Measurements from ENCODE around the gene DLK2.
"Not testable (repeated sequence)": the region's sequence is repeated elsewhere in the genome, so short reads cannot be mapped to it uniquely, and the experiment has no call there.

DLK2 gene, protein sequence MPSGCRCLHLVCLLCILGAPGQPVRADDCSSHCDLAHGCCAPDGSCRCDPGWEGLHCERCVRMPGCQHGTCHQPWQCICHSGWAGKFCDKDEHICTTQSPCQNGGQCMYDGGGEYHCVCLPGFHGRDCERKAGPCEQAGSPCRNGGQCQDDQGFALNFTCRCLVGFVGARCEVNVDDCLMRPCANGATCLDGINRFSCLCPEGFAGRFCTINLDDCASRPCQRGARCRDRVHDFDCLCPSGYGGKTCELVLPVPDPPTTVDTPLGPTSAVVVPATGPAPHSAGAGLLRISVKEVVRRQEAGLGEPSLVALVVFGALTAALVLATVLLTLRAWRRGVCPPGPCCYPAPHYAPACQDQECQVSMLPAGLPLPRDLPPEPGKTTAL

DNA sequence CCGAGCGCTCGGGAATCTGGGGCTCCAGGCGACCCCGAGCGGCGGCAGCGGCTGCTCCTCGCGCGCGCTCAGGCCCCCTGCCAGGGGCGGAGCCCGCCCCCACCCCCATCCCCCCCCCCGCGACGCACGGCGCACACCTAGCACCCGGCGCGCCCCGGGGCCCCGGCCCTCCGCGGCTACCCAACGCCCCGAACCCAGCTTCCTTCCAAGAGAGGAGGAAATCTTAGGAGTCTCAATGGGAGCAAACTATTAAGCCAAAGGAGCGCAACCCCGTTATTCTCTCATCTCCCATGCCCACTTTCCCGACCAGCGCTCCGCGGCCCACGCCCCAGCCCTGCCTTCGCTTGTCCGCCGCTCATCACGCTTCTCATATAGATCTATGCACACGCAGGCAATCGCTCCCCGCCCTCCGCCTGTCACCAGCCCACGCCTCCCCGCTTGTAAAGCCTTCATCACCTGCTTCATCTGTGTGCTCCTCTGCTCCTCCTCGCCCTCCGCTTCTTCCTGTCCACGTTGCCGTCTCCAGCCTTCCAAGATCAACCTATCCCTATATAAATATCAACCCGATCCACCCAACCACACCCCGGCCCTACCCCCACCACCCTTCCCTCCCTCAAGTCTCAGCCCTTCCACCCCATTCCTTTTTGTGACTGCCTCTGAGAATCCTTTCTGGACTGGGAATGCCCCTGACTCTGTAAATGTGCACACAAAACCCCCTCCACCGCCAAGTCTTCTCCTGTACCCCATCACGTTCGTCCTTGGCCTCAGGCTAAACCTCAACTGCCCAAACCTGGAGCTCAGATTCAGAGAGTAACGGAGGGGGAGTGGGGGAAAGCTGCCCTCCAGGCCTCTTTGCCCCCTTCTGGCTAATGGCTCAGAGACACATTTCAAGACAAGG lies at the start of gene DLK2:
DLK2 (minus strand) TSS at position 18 of the 898 bp plus-strand sequence. CDS start 723 bp downstream, outside the sequence.
- H3K4me3 ChIP-seq (ENCODE audit: low read depth, low read length) = peak within 1 kb of the TSS; percentile 74
- no peaks in the 10 kb centered on the region for H3K9me3 ChIP-seq (ENCODE audit: severe bottlenecking)
- TF ChIP-seq, protein P1, sequence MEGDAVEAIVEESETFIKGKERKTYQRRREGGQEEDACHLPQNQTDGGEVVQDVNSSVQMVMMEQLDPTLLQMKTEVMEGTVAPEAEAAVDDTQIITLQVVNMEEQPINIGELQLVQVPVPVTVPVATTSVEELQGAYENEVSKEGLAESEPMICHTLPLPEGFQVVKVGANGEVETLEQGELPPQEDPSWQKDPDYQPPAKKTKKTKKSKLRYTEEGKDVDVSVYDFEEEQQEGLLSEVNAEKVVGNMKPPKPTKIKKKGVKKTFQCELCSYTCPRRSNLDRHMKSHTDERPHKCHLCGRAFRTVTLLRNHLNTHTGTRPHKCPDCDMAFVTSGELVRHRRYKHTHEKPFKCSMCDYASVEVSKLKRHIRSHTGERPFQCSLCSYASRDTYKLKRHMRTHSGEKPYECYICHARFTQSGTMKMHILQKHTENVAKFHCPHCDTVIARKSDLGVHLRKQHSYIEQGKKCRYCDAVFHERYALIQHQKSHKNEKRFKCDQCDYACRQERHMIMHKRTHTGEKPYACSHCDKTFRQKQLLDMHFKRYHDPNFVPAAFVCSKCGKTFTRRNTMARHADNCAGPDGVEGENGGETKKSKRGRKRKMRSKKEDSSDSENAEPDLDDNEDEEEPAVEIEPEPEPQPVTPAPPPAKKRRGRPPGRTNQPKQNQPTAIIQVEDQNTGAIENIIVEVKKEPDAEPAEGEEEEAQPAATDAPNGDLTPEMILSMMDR (IDR thresholded peaks at IDR 0.05; ENCODE audit: low read depth, low read length) = 0 out of 2 replicates have a peak, but pooled peaks have one; percentile 11
- H3K36me3 ChIP-seq = peaks cover 25% of the 10 kb centered on the region
- DNase-seq = peak; percentile 75
- H3K27me3 ChIP-seq (ENCODE audit: insufficient read depth, low read depth, severe bottlenecking) = no peaks in the 10 kb centered on the region
- peak within 1 kb of the TSS; percentile 12; the same call in 1 of the 2 replicates for H3K27ac ChIP-seq

DNA sequence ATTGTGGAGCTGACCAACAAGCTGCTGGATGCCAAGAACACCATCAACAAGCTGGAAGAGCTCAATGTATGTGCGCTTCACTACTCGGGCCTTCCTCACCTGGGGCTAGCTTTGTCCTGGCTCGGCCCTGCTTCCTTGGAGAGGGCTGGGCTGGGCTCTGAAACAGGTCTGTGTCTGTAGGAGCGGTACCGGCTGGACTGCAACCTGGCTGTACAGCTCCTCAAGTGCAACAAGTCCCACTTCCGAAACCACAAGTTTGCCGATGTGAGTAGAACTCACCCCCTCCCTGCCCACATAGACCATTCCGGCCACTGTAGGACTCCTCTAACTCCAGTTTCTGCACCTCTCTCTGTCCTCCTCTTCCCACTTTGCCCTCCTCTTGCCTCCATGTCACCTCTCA lies 48.1 kb upstream of the DLK2 start:
- H3K27ac ChIP-seq = no peak overlapping the region
- no peak overlapping the region for H3K4me3 ChIP-seq (ENCODE audit: low read depth, low read length)
- peaks cover 72% of the 10 kb centered on the region for H3K36me3 ChIP-seq

DNA sequence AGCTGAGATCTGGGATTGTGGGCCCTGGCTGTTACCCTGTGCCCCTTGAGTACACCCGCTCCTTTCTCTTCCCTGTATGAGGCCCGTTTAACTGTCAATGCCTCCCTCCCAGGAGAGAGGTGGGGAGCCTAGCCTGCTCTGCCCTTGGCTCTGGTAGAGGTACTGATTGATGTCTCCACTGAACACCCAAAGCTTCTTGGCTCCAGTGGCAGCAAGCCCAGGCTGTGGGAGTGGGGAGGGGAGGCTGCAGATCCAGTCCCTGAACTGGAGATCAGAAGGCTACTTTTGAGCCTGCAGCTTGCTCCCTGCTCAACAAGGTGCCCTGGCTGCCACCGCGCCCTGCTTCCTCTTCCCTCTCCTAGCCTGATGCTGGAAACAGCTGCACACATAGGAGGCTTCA lies 47.3 kb upstream of the DLK2 start:
- H3K36me3 ChIP-seq = peaks cover 80% of the 10 kb centered on the region
- DNase-seq = no peak
- no peak overlapping the region for H3K4me3 ChIP-seq (ENCODE audit: low read depth, low read length)
- no peak overlapping the region for H3K27ac ChIP-seq
- H3K27me3 ChIP-seq (ENCODE audit: insufficient read depth, low read depth, severe bottlenecking) = no peaks in the 10 kb centered on the region
- TF ChIP-seq, protein P1 (IDR thresholded peaks at IDR 0.05; ENCODE audit: low read depth, low read length) = no peak
- H3K9me3 ChIP-seq (ENCODE audit: severe bottlenecking) = no peaks in the 10 kb centered on the region

More for the DNA sequence above, 48.1 kb upstream of the DLK2 start:
- DNase-seq = no peak
- Histone ChIP-seq H3K27me3 (ENCODE audit: insufficient read depth, low read depth, severe bottlenecking) (peaks cover under 1% of the 10 kb centered on the region), H3K9me3 (ENCODE audit: severe bottlenecking) (no peaks in the 10 kb centered on the region)
- TF ChIP-seq, protein P1 (IDR thresholded peaks at IDR 0.05; ENCODE audit: low read depth, low read length) = no peak

DNA sequence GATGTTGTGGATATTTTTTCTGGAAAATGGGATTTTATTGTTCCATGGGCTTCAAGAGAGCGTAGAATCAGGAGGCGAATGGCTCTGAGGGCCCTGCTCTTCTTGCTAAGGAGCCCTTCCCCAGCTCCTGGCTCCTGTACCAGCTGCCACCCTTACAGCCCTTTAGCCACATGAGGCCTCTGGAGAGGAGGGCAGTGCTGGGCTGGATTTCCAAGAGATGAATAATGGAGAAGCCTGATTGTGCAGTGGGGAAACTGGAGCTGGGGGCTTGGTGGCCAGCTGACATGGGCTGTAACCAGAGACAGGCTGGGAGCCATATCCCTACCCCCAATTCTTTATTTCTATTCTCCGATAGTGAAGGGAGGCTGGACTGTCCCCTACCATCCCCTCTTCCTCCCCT lies 45.6 kb upstream of the DLK2 start:
- Histone ChIP-seq H3K36me3 (peaks cover 82% of the 10 kb centered on the region), H3K27me3 (ENCODE audit: insufficient read depth, low read depth, severe bottlenecking) (no peaks in the 10 kb centered on the region), H3K4me3 (ENCODE audit: low read depth, low read length) (no peak overlapping the region), H3K9me3 (ENCODE audit: severe bottlenecking) (no peaks in the 10 kb centered on the region), H3K27ac (no peak overlapping the region)
- DNase-seq = no peak
- TF ChIP-seq, protein P1 (IDR thresholded peaks at IDR 0.05; ENCODE audit: low read depth, low read length) = no peak

DNA sequence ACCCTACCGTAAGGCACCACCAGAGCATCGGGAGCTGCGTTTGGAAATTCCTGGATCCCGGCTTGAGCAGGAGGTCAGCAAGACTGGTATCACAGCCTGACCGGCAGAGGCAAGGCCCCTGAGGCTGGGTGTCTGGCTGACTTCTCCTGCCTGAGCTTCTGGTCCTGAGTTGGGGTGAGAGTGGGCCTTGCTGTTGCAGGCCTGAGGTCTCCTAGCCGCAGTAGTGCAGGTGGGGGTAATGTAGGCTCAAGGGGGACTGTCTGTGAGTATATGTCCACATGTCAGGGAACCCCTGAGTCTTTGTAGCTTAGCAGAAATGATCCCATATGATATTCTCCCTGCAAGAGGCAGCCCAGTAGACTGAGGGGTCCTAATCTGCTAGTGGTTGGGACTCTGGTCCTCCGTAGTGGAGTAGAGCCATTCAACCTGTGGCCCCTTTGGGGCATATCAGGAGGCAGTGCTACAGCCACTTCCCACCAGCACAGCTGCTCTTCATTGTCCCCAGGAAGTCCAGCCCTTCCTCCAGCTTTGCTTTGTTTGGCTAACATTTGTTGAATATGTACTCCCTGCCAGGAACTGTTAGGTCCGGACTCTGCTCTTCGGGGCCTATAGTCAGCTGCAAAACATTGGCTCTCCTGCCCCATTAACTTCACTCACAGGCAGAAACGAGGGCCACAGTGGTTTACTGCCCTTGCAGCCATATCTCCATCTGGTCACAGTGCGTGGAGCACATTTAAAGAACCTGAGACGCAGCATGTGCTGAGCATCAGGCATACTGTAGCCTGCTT lies 43.9 kb upstream of the DLK2 start:
- DNase-seq = no peak
- Histone ChIP-seq H3K9me3 (ENCODE audit: severe bottlenecking) (no peaks in the 10 kb centered on the region), H3K27me3 (ENCODE audit: insufficient read depth, low read depth, severe bottlenecking) (no peaks in the 10 kb centered on the region), H3K4me3 (ENCODE audit: low read depth, low read length) (no peak overlapping the region), H3K36me3 (peaks cover 67% of the 10 kb centered on the region), H3K27ac (no peak overlapping the region)
- TF ChIP-seq, protein P1 (IDR thresholded peaks at IDR 0.05; ENCODE audit: low read depth, low read length) = no peak

DNA sequence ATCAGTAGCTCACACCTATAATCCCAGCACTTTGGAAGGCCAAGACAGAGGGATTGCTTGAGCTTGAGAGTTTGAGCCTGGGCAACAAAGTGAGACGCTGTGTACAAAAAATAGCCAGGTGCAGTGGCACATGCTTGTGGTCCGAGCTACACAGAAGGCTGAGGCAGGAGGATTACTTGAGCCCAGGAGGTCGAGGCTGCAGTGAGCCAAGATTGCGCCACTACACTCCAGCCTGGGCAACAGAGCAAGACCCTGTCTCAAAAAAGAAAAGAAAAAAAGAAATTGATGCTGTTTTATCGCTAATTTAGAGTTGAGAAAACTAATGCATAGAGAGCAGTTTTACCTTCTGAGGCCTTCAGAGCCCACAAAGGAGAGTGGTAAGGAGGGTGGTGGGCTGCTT lies 42.9 kb upstream of the DLK2 start:
- not testable (repeated sequence) for H3K9me3 ChIP-seq (ENCODE audit: severe bottlenecking); H3K27ac ChIP-seq; H3K4me3 ChIP-seq (ENCODE audit: low read depth, low read length); DNase-seq; H3K27me3 ChIP-seq (ENCODE audit: insufficient read depth, low read depth, severe bottlenecking)
- peaks cover 62% of the 10 kb centered on the region for H3K36me3 ChIP-seq

All from WERI-Rb-1 (cell line).